ENCODE measurements around the gene PITPNB.

Gene PITPNB

GRCh38 chr22:27827604-27828587, 91.2 kb downstream of the PITPNB start:
- no peak for DNase-seq

- DNase-seq = no peak
These were observed 93.9 kb downstream of the PITPNB start for GRCh38 chr22:27825174-27825573.

GRCh38 chr22:27823221-27823620, 95.8 kb downstream of the PITPNB start:
- no peak for DNase-seq

GRCh38 chr22:27820896-27821866, 97.9 kb downstream of the PITPNB start:
- DNase-seq = no peak

- no peak for DNase-seq
These were observed 102.5 kb downstream of the PITPNB start for GRCh38 chr22:27816552-27816951.

- no peak for DNase-seq
These were observed 103.1 kb downstream of the PITPNB start for GRCh38 chr22:27815826-27816530.

- DNase-seq = no peak
These were observed 104.1 kb downstream of the PITPNB start for GRCh38 chr22:27814993-27815392.

GRCh38 chr22:27811778-27812177, 107.3 kb downstream of the PITPNB start:
- no peak for DNase-seq

- DNase-seq = no peak
These were observed 108.4 kb downstream of the PITPNB start for GRCh38 chr22:27810609-27811151.

GRCh38 chr22:27809700-27810608, 109.1 kb downstream of the PITPNB start:
- no peak for DNase-seq

- DNase-seq = no peak
These were observed 109.8 kb downstream of the PITPNB start for GRCh38 chr22:27809226-27809603.

- DNase-seq = no peak
These were observed 110.4 kb downstream of the PITPNB start for GRCh38 chr22:27808451-27809225.

- no peak for DNase-seq
These were observed 113.2 kb downstream of the PITPNB start for GRCh38 chr22:27805841-27806240.

- DNase-seq = peak; percentile 11 to 48 (median 18)
These were observed 114.4 kb downstream of the PITPNB start for GRCh38 chr22:27804470-27805297.

GRCh38 chr22:27803841-27804415, 115.1 kb downstream of the PITPNB start:
- DNase-seq = no peak

GRCh38 chr22:27802346-27803073, 116.5 kb downstream of the PITPNB start:
- peak in 1 of 6 experiments; percentile 53 for DNase-seq
